Neuron (in vitro differentiated cells): ENCODE data around the gene TREML2.

Experiments
- H2AFZ ChIP-seq: one replicate; pipeline ENCODE4 v1.6.1; 2013; ENCODE audit warnings: low read depth, mild to moderate bottlenecking, inconsistent platforms, low read length, moderate library complexity
- H3K27me3 ChIP-seq: one replicate; pipeline ENCODE4 v1.6.1; 2013; ENCODE audit warnings: low read length; ENCODE audit not compliant: insufficient read depth
- H3K36me3 ChIP-seq: one replicate; pipeline ENCODE4 v1.6.1; 2013; ENCODE audit warnings: low read length; ENCODE audit not compliant: insufficient read depth
- H3K4me1 ChIP-seq: one replicate; pipeline ENCODE4 v1.6.1; 2013; ENCODE audit warnings: low read length; ENCODE audit not compliant: insufficient read depth
- H3K4me3 ChIP-seq: 2 replicates; pipeline ENCODE4 v1.5.1; 2013; ENCODE audit warnings: mild to moderate bottlenecking, low read length, moderate library complexity
- H3K9me3 ChIP-seq: one replicate; pipeline ENCODE4 v1.6.1; 2013; ENCODE audit warnings: low read length

TREML2 gene

DNA sequence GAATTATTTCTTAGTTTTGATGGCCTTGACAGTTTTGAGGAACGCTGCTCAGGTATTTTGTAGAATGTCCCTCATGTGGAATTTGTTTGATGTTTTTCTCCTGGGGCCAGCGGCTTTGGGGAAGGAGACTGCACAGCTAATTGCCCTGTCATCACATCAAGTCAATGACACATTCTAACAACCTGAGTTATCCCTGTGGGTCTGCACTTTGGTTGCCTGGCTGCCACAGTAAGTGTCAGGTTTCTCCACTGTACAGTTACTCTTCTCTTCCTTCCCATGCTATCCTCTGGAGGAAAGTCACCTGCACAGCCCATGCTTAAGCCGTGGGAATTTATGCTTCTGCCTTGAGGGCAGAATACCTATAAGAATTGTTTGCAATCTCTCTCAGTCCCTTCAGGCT is 25.8 kb upstream of the TREML2 start:
- H3K27me3 ChIP-seq = peaks cover 4% of the 10 kb centered on the region
- no peaks in the 10 kb centered on the region for H3K9me3 ChIP-seq

GRCh38 chr6:41224800-41225199 is 23.9 kb upstream of the TREML2 start:
- H3K36me3 ChIP-seq = no peaks in the 10 kb centered on the region
- H2AFZ ChIP-seq = no peak overlapping the region
- H3K4me3 ChIP-seq = no peak overlapping the region
- no peaks in the 10 kb centered on the region for H3K9me3 ChIP-seq
- H3K4me1 ChIP-seq = no peaks in the 10 kb centered on the region
- H3K27me3 ChIP-seq = peaks cover 2% of the 10 kb centered on the region

More for the DNA sequence above, 25.8 kb upstream of the TREML2 start:
- Histone ChIP-seq H3K4me1 (no peaks in the 10 kb centered on the region), H2AFZ (no peak overlapping the region), H3K36me3 (no peaks in the 10 kb centered on the region), H3K4me3 (no peak overlapping the region)

DNA sequence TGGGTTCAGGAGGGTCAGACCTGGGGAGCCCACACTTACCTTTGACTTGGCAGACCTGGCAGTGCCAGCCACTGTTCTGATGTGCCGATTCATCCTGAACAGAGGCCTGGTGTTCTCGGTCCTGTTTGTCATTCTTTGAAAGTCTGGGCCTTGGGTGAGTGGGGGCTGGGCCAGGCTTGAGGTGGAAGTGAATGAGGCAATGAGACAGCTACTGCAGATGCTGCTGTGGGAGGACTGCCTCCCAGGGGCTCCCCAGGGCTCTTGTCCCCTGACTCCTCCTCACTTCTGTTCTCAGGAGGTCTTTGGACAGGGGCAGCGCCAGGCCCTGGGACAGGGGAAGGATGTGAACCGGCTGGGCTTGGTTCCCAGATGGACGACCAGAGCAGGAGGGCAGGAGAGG is 21.6 kb upstream of the TREML2 start:
- no peak overlapping the region for H2AFZ ChIP-seq
- no peak overlapping the region for H3K4me3 ChIP-seq
- H3K9me3 ChIP-seq = no peaks in the 10 kb centered on the region
- no peaks in the 10 kb centered on the region for H3K27me3 ChIP-seq
- H3K36me3 ChIP-seq = no peaks in the 10 kb centered on the region
- H3K4me1 ChIP-seq = no peaks in the 10 kb centered on the region

DNA sequence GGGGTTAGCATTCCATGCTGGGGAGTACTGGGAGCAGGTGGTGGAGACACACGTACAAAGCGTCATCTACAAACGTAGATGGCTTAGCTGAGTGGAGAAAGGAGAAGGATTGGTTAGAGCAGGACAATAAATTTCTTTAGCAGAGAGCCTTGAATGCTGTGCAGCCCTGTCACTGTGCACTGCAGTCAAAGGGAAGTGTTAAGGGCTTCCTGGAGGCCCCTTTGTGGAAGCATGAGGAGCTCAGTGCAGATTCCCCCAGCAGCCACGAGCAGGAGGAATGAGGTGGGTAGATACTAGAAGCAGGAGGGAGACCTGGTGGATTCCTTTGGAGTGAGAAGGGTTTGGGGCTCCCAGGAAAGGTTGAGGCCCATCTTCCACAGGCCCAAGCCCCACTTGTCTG is 21.1 kb upstream of the TREML2 start:
- H2AFZ ChIP-seq = no peak overlapping the region
- no peaks in the 10 kb centered on the region for H3K9me3 ChIP-seq
- no peaks in the 10 kb centered on the region for H3K36me3 ChIP-seq
- H3K4me1 ChIP-seq = no peaks in the 10 kb centered on the region
- no peak overlapping the region for H3K4me3 ChIP-seq
- no peaks in the 10 kb centered on the region for H3K27me3 ChIP-seq

DNA sequence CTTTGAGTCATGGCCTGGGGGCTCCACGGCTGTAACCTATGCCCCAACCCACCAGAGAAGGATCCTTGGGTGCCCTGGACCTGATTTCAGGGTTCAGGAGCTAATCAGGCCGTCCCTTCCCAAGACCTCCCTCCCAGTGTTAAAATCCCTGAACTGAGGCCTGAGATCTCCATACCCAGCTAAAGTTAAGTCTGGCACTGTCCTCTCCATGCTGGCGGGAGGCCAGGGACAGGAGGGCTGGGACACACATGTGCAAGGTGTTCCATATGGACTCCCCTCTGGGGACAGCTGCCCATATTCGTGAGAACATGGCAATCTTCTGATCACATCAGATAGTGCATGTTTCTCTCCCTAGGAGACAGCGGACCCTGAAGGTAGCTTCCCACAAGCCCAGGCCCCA is 15.7 kb upstream of the TREML2 start:
- Histone ChIP-seq H3K9me3 (peaks cover 4% of the 10 kb centered on the region), H3K36me3 (no peaks in the 10 kb centered on the region), H3K4me1 (no peaks in the 10 kb centered on the region), H3K4me3 (no peak overlapping the region), H3K27me3 (no peaks in the 10 kb centered on the region), H2AFZ (no peak overlapping the region)

DNA sequence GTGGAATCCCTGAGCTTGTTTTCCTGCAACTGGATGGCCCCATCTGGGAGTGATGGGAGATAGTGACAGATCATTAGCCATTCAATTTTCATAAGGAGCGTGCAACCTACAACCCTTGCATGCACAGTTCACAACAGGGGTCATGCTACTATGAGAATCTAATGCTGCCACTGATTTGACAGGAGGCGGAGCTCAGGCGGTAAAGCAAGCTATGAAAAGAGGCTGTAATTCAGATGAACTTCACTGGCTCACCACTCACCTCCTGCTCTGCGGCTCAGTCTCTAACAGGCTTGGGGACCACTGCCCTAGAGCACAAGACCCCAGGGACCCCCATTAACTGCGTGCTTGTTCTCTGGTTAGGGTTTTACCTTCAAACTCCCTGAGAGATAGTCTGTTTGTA is 14.8 kb upstream of the TREML2 start:
- H3K4me1 ChIP-seq = no peaks in the 10 kb centered on the region
- H2AFZ ChIP-seq = no peak overlapping the region
- H3K9me3 ChIP-seq = peaks cover 4% of the 10 kb centered on the region
- no peak overlapping the region for H3K4me3 ChIP-seq
- no peaks in the 10 kb centered on the region for H3K36me3 ChIP-seq
- H3K27me3 ChIP-seq = no peaks in the 10 kb centered on the region

DNA sequence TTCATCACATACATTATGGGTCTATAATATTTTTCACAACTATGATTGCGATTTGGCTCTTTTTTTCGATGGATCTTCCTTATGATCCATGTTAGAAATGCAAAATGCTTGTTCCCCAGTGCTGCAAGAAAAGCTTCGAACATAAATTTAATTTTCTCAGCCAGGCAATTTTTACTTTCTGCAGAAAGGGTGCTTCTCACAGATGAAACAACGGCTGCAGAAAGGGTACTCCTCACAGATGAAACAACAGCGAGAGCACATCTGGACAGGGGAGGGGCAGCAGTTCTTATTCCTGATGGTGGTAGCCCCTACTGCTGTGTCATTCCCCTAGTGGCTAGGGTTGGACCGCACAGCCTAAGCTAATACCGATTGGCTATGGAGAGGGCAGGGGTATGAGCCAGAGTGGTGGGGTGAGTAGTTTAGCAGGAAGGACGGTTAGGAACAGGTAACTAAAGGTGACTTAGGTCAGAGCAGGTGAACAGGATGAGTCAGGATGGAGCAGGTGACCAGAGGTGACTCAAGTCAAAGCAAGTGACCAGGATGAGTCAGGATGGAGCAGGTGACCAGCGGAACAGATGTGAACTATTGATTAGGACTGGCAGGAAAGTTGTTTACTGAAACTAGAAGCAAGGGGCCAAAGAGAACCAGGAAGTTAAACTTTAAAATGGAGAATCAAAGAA is 13.8 kb upstream of the TREML2 start:
- H3K4me3 ChIP-seq = no peak overlapping the region
- H3K4me1 ChIP-seq = no peaks in the 10 kb centered on the region
- H2AFZ ChIP-seq = no peak overlapping the region
- H3K27me3 ChIP-seq = no peaks in the 10 kb centered on the region
- peaks cover 4% of the 10 kb centered on the region for H3K9me3 ChIP-seq
- H3K36me3 ChIP-seq = no peaks in the 10 kb centered on the region

DNA sequence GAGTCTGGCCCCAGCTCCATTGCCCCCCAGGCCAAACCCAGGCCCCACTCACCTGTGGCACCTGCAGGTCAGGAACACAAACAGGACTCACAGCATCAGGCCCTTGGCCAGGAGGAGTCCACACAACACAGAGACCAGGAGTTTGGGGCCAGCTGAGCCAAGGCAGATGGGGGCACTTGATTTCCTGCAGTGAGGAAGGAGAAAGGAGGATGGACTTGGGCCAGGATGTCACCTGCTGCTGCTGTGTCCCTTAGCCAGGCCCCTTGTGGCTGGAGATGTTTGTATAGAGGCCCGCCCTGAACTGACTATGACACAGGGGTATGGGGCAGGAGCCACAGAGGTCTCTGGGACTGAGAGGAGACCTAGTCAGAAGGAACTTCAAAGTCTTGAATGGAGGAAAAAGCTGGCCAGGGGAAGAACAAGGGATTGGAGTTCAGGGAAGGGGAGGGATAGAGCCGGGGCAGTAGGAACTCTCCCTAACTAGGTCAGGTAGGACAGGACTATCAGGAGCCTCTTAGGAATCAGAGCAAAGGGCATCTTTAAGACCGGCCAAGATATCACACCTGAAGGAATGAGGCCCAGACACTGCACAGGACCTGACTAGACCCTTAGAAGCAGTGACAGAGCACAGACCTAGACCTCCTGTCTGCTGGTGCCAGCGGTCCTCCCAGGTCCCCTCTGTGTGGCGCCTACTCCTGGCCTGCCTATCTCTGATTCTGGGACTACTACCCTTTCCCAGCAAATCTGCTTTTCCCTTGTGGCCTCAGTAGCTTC is 8.8 kb upstream of the TREML2 start:
- Histone ChIP-seq H3K27me3 (peaks cover 2% of the 10 kb centered on the region), H3K4me1 (no peaks in the 10 kb centered on the region), H3K9me3 (peaks cover 2% of the 10 kb centered on the region), H2AFZ (no peak overlapping the region), H3K36me3 (no peaks in the 10 kb centered on the region), H3K4me3 (no peak overlapping the region)

DNA sequence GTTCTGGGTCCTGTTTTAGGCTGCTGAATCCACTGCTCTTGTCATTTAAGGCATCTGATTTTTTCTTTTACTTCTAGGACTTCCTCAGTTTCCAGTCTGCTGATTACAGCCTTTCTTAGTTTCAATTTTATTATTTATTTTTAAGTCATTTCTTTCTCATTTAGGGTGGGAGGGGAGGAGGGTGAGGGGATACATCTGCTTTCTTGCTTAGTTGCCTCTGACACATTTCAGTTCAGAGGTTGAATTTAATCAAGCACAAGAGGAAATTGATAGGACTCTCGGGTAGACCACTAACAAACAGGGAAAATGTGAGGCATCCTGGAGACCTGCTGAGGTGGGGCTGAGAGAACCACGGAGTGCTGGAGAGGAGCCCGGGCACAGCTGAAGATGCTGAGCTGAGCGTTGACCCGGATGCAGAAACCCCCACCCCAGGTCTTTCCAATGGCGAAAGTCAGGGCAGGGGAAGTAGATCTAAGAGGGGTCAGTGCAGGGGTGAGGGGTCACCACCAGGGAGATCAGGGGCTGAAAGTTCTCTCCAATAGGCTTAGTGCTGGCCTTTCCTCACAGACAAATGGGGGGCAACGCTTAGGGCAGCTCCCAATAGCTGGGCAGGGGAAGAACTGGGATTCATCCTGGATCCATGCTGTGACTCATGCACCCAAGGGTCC is 7.6 kb upstream of the TREML2 start:
- no peak overlapping the region for H3K4me3 ChIP-seq
- no peak overlapping the region for H2AFZ ChIP-seq
- H3K4me1 ChIP-seq = no peaks in the 10 kb centered on the region
- peaks cover 2% of the 10 kb centered on the region for H3K27me3 ChIP-seq
- H3K36me3 ChIP-seq = no peaks in the 10 kb centered on the region
- H3K9me3 ChIP-seq = no peaks in the 10 kb centered on the region

GRCh38 chr6:41204156-41204555 is 3.2 kb upstream of the TREML2 start:
- H2AFZ ChIP-seq = no peak overlapping the region
- peaks cover 2% of the 10 kb centered on the region for H3K27me3 ChIP-seq
- H3K9me3 ChIP-seq = no peaks in the 10 kb centered on the region
- peaks cover 4% of the 10 kb centered on the region for H3K4me1 ChIP-seq
- no peaks in the 10 kb centered on the region for H3K36me3 ChIP-seq
- no peak overlapping the region for H3K4me3 ChIP-seq

DNA sequence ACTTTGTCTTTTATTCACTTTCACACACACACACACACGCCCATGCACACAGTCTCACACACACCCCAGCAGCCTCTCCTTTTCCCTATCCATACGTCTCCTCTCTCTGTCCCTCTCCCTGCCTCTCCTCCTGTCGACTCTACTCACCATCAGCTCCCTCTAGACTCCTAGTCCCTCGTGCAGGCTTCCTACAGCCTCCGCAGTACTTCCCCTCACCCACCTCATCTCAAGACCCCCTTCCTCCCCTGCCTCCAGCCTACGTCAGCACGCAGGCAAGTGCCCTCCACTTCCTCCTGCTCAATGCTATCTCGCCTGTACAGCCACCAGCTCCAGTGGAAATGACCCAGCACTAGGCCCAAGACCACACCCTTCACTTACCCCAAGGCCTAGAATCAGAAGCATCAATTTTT is 820 bp upstream of the TREML2 start:
- H3K9me3 ChIP-seq = no peaks in the 10 kb centered on the region
- no peak overlapping the region for H2AFZ ChIP-seq
- no peaks in the 10 kb centered on the region for H3K36me3 ChIP-seq
- H3K27me3 ChIP-seq = no peaks in the 10 kb centered on the region
- peaks cover 4% of the 10 kb centered on the region for H3K4me1 ChIP-seq
- H3K4me3 ChIP-seq = no peak overlapping the region

GRCh38 chr6:41200296-41200900 is 551 bp downstream of the TREML2 start:
- Histone ChIP-seq H3K27me3 (peaks cover 3% of the 10 kb centered on the region), H3K4me1 (peaks cover 4% of the 10 kb centered on the region), H3K36me3 (no peaks in the 10 kb centered on the region), H3K4me3 (no peak overlapping the region), H3K9me3 (no peaks in the 10 kb centered on the region), H2AFZ (no peak overlapping the region)
